GM12801 (cell line): ENCODE data around the gene PTPN14.

Experiments
- CTCF ChIP-seq: IDR thresholded peaks from one replicate; pipeline ENCODE4 v1.5.1; 2011; ENCODE audit warnings: control low read depth; ENCODE audit not compliant: insufficient read length; ENCODE audit errors: extremely low read depth

The PTPN14 gene

GRCh38 chr1:214330222-214330621 lies 221.2 kb downstream of the PTPN14 start:
- no peak for TF ChIP-seq CTCF

GRCh38 chr1:214329470-214330220 lies 221.8 kb downstream of the PTPN14 start:
- TF ChIP-seq CTCF, result no peak

- no peak for TF ChIP-seq CTCF
Measured at GRCh38 chr1:214328770-214329469, 222.5 kb downstream of the PTPN14 start.

- TF ChIP-seq CTCF, result no peak
Measured at GRCh38 chr1:214327514-214327913, 223.9 kb downstream of the PTPN14 start.

- TF ChIP-seq CTCF, result no peak
Measured at GRCh38 chr1:214326406-214326805, 225.0 kb downstream of the PTPN14 start.

GRCh38 chr1:214324896-214325800 lies 226.3 kb downstream of the PTPN14 start:
- TF ChIP-seq CTCF, result no peak
